Measurements from ENCODE around the gene CTSG. TPM values are rescaled to one million over a fixed set of nuclear protein-coding genes. Genes with fewer than 3 reads are reported as not detected.
"Not testable (repeated sequence)": the region's sequence is repeated elsewhere in the genome, so short reads cannot be mapped to it uniquely, and the experiment has no call there.

CTSG gene
- total RNA-seq, 2 donors from 2014 or later = 3.9 TPM; not detected in 1

- Histone ChIP-seq H3K27me3 (replicated peaks; ENCODE audit: insufficient read depth) (no peaks in the 10 kb centered on the region), H3K4me3 (no peak overlapping the region), H3K36me3 (no peaks in the 10 kb centered on the region), H3K27ac (no peak overlapping the region), H3K4me1 (replicated peaks) (no peaks in the 10 kb centered on the region), H3K9me3 (no peaks in the 10 kb centered on the region)
- 70% methylated on average over 2 of the region's 2 CpGs for WGBS
- no peak for DNase-seq (ENCODE audit: low spot score)
- intact Hi-C loops (cut with DNase I) = no loop called here
- TF ChIP-seq POLR2AphosphoS5 (IDR thresholded peaks at IDR 0.05) (no peak), CTCF (IDR thresholded peaks at IDR 0.05) (no peak), POLR2A (IDR thresholded peaks at IDR 0.05) (no peak)
Measured at GRCh38 chr14:24542346-24542936, 33.6 kb downstream of the CTSG start.

- Histone ChIP-seq H3K36me3 (no peaks in the 10 kb centered on the region), H3K9me3 (no peaks in the 10 kb centered on the region), H3K27ac (no peak overlapping the region), H3K27me3 (replicated peaks; ENCODE audit: insufficient read depth) (no peaks in the 10 kb centered on the region), H3K4me1 (replicated peaks) (no peaks in the 10 kb centered on the region), H3K4me3 (no peak overlapping the region)
- TF ChIP-seq CTCF (IDR thresholded peaks at IDR 0.05) = no peak
- TF ChIP-seq POLR2AphosphoS5 (IDR thresholded peaks at IDR 0.05) = no peak
- no peak for TF ChIP-seq POLR2A (IDR thresholded peaks at IDR 0.05)
- intact Hi-C loops (cut with DNase I) = no loop called here
- DNase-seq (ENCODE audit: low spot score) = no peak
- 34% methylated on average over 1 of the region's 1 CpG for WGBS
Measured at GRCh38 chr14:24535737-24536136, 40.3 kb downstream of the CTSG start.

GRCh38 chr14:24534286-24534685, 41.8 kb downstream of the CTSG start:
- H3K4me1 ChIP-seq (replicated peaks) = no peaks in the 10 kb centered on the region
- no peak for DNase-seq (ENCODE audit: low spot score)
- no peaks in the 10 kb centered on the region for H3K9me3 ChIP-seq
- no peak overlapping the region for H3K27ac ChIP-seq
- intact Hi-C loops (cut with DNase I) = no loop called here
- H3K4me3 ChIP-seq = no peak overlapping the region
- no peaks in the 10 kb centered on the region for H3K27me3 ChIP-seq (replicated peaks; ENCODE audit: insufficient read depth)
- 69% methylated on average over 3 of the region's 3 CpGs for WGBS
- H3K36me3 ChIP-seq = no peaks in the 10 kb centered on the region
- TF ChIP-seq POLR2AphosphoS5 (IDR thresholded peaks at IDR 0.05) = no peak
- TF ChIP-seq POLR2A (IDR thresholded peaks at IDR 0.05) = no peak
- TF ChIP-seq CTCF (IDR thresholded peaks at IDR 0.05) = no peak

GRCh38 chr14:24525877-24526620, 50.0 kb downstream of the CTSG start:
- intact Hi-C loops (cut with DNase I); H3K4me1 ChIP-seq (replicated peaks); DNase-seq (ENCODE audit: low spot score); H3K4me3 ChIP-seq; H3K27ac ChIP-seq; H3K27me3 ChIP-seq (replicated peaks; ENCODE audit: insufficient read depth); H3K9me3 ChIP-seq; H3K36me3 ChIP-seq: not testable (repeated sequence)
- WGBS = 74% methylated on average over 14 of the region's 15 CpGs

Other genes starting within 250 kb of the CTSG start
- 10 to 100 TPM; 19.4 to 28.7 TPM for gene ADCY4, start 241.2 kb downstream of the CTSG start, total RNA-seq
- gene RIPK3, start 236.3 kb downstream of the CTSG start, total RNA-seq = 1 to 10 TPM; 1.9 to 7.6 TPM
- gene NFATC4, start 208.1 kb downstream of the CTSG start, total RNA-seq = 10 to 100 TPM in 1 of 2 donors, 1 to 10 TPM in 1; 6.3 to 41.1 TPM
- 10 to 100 TPM; 10.5 to 26.5 TPM for gene NYNRIN, start 177.2 kb downstream of the CTSG start, total RNA-seq
- 10 to 100 TPM in 1 of 2 donors, 1 to 10 TPM in 1; 2.4 to 11.1 TPM for gene CBLN3, start 146.6 kb downstream of the CTSG start, total RNA-seq
- 10 to 100 TPM; 57.0 to 91.2 TPM for gene KHNYN, start 146.3 kb downstream of the CTSG start, total RNA-seq
- gene SDR39U1, start 133.5 kb downstream of the CTSG start, total RNA-seq = 10 to 100 TPM; 49.5 to 64.4 TPM
- gene CMA1, start 68.0 kb downstream of the CTSG start, total RNA-seq = not detected
- gene GZMH, start 33.4 kb upstream of the CTSG start, total RNA-seq = under 1 TPM in 1 of 2 donors, not detected in 1; 0.55 TPM
- 1 to 10 TPM in 1 of 2 donors, not detected in 1; 1.1 TPM for gene GZMB, start 57.9 kb upstream of the CTSG start, total RNA-seq

All from prostate gland (tissue), 2 donors.